Kidney (tissue), 14 donors: ENCODE results near the gene DNAH17. TPM values are rescaled to one million over a fixed set of nuclear protein-coding genes. Genes with fewer than 3 reads are reported as not detected.

Source experiments
- DNase-seq, 5 donors: peaks; one replicate each; pipeline ENCODE4 v3.0.0-alpha.2; 2013 to 2020
- FAIRE-seq: peaks from 2 replicates; lab custom pipeline; 2012; peaks lifted over from hg19 to GRCh38; lab: Jason Lieb, UNC
- H3K27ac ChIP-seq, 2 donors: one replicate each; pipeline ENCODE4 v1.7.0; 2013; ENCODE audit warnings: low read depth in 2 of 2, low read length in 2 of 2, inconsistent platforms in 1 of 2
- H3K27me3 ChIP-seq: one replicate; pipeline ENCODE4 v1.7.1; 2013; ENCODE audit warnings: low read length, inconsistent platforms; ENCODE audit not compliant: control insufficient read depth, insufficient read depth
- H3K36me3 ChIP-seq, 3 donors: one replicate each; pipeline versions ENCODE4 v1.7.0 to v1.7.1; 2013; ENCODE audit warnings: low read length in 3 of 3, control low read depth in 1 of 3, inconsistent platforms in 1 of 3; ENCODE audit not compliant: insufficient read depth in 3 of 3, control insufficient read depth in 2 of 3
- H3K4me1 ChIP-seq, 3 donors: one replicate each; pipeline versions ENCODE4 v1.7.0 to v1.7.1; 2013; ENCODE audit warnings: low read length in 3 of 3, inconsistent platforms in 1 of 3, low read depth in 1 of 3; ENCODE audit not compliant: control insufficient read depth in 2 of 3, insufficient read depth in 2 of 3
- H3K4me3 ChIP-seq, 3 donors: one replicate each; pipeline versions ENCODE4 v1.7.0 to v1.8.1; 2013; ENCODE audit warnings: low read length in 3 of 3, control low read depth in 1 of 3, inconsistent platforms in 1 of 3
- H3K9ac ChIP-seq, 3 donors: one replicate each; pipeline versions ENCODE4 v1.7.0 to v1.7.1; 2013; ENCODE audit warnings: low read length in 3 of 3, control low read depth in 1 of 3, inconsistent platforms in 1 of 3
- H3K9me3 ChIP-seq, 3 donors: one replicate each; pipeline versions ENCODE4 v1.7.0 to v1.7.1; 2013; ENCODE audit warnings: low read length in 3 of 3, control low read depth in 1 of 3, inconsistent platforms in 1 of 3; ENCODE audit not compliant: control insufficient read depth in 2 of 3, insufficient read depth in 1 of 3
- CTCF ChIP-seq: IDR thresholded peaks from 3 replicates; pipeline ENCODE4 v1.5.1; 2012; ENCODE audit warnings: mild to moderate bottlenecking, moderate library complexity, borderline replicate concordance; ENCODE audit not compliant: insufficient read depth; ENCODE audit errors: extremely low read depth
- intact Hi-C: fragments of 100-400 bp; cut with DNase I; formaldehyde crosslinking; loops from one replicate; pipeline ENCODE4 v1.11.1; 2022
- polyA plus RNA-seq: library from polyadenylated mRNA; stranded (reverse); fragments of 350-450 nt; fragmentation: Illumina TruSeq; extraction: RNeasy Lipid Tissue Mini Kit (QIAGEN cat#74804); gene quantifications from one replicate; pipeline ENCODE4 v1.2.3, GENCODE V29; 2014; ENCODE audit warnings: low read depth, low replicate concordance; ENCODE audit not compliant: insufficient read depth
- total RNA-seq: library from RNA; stranded (reverse); fragmentation: NEBNext Ultra II Directional; extraction: Animal tissue kit (Norgen Biotek cat#: 25700); gene quantifications from one replicate; pipeline ENCODE4 v1.2.1, GENCODE V29; 2021
- donor health status: control.
- donor health status: control.
- donor health status: control.
- donor health status: control.
- donor health status: control.
- donor health status: DM: yes; HTN: yes; CAD: no.
- donor health status: Normal renal cell carcinoma (clear cell type).

The DNAH17 gene
- total and polyA plus RNA-seq, 2 donors from 2014 or later = 0.09 to 0.17 TPM

DNA sequence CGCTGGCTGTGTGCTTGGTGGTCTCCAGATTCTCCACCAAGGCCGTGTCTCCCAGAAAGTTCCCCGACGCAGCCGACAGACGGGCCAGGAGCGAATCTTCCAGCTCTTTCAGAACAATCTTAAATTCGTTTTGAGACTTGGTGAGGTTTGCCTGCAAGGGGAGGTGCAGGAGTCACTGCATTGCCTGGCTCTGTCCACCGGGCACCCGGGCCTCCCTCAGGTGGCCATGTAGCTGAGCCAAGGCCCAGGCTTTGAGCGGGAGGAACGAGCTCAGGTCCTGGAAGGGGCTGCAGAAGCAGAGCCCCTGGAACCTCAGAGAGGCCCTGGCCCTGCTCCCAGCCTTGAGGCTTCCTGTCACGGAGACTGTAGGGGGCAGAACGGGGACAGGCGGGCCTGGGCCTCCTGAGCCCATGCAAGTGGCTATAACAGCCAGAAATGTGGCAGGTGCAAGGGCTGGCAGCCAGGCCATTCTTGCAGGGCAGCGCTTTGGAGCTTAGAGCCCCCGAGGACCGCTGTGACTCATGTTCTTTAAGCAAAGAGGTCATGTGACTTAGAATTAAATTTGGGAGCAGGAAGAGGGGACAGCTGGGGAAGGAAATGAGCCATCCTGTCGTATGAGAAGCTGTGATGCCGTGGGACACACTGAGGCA, 126.4 kb downstream of the DNAH17 start:
- DNase-seq (no peak), FAIRE-seq (no peak)
- H3K27ac ChIP-seq = no peak overlapping the region
- no peaks in the 10 kb centered on the region for H3K4me1 ChIP-seq
- intact Hi-C loops = no loop called here
- no peak for TF ChIP-seq CTCF
- H3K27me3 ChIP-seq = no peaks in the 10 kb centered on the region
- no peak overlapping the region for H3K9ac ChIP-seq
- H3K9me3 ChIP-seq = no peaks in the 10 kb centered on the region
- no peaks in the 10 kb centered on the region for H3K36me3 ChIP-seq
- no peak overlapping the region for H3K4me3 ChIP-seq

DNA sequence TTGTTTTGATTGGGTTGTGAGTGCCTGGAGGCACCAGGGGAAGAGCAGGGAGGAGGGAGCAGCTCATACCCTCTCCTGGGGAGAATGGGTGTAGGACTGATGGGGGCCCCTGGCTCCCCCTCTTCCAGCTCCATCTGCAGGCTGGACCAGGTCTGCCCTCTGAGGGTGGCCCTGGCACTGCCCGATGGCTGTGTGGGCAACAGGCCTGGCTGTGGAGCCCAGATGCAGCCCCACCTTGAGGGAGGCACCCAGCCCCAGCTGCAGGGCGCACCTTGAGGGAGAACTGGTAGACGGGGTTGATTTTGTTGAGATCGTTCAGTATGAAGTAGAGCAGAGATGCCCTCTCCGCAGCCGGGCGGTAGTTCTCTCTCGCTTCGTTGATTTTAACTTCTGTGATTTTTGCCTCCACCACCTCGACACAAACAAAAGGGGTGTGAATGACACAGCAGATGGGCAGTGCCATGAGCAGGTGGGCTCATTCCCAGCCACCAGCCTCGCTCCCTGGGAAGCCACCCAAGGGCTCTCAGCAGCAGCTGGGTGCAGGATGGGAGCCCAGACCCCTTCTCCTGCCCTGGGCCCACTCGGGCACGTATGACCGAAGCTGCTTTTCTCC, 127.1 kb downstream of the DNAH17 start:
- intact Hi-C loops = no loop called here
- H3K4me1 ChIP-seq = no peaks in the 10 kb centered on the region
- H3K4me3 ChIP-seq = no peak overlapping the region
- no peak for TF ChIP-seq CTCF
- DNase-seq (no peak), FAIRE-seq (no peak)
- no peaks in the 10 kb centered on the region for H3K36me3 ChIP-seq
- no peak overlapping the region for H3K27ac ChIP-seq
- no peak overlapping the region for H3K9ac ChIP-seq
- no peaks in the 10 kb centered on the region for H3K27me3 ChIP-seq
- no peaks in the 10 kb centered on the region for H3K9me3 ChIP-seq

DNA sequence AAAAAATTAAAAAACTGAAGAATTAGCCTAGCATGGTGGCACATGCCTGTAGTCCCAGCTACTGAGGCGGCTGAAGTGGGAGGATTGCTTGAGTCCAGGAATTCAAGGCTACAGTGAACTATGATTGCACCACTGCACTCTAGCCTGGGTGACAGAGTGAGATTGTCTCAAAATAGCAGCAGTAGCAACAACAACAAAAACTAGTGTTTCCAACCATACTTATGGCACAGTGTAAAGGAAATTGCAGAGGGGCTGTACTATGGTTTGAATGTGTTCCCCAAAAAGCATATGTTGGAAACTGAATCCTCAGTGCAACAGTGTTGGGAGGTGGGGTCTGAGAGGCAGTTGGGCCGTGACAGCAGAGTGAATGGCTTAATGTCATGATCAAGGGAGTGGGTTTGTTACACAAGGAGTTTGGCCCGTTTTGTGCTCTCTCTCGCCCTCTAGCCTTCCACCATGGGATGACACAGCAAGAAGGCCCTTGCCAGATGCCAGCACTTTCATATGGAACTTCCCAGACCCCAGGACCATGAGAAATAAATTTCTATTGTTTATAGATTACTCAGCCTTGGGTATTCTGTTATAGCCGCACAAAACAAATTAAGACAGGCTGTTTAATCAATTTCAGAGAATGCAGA, 128.7 kb downstream of the DNAH17 start:
- Histone ChIP-seq H3K27ac (no peak overlapping the region), H3K9me3 (no peaks in the 10 kb centered on the region), H3K9ac (no peak overlapping the region), H3K27me3 (no peaks in the 10 kb centered on the region), H3K36me3 (no peaks in the 10 kb centered on the region), H3K4me3 (no peak overlapping the region), H3K4me1 (no peaks in the 10 kb centered on the region)
- DNase-seq = no peak
- no peak for TF ChIP-seq CTCF
- FAIRE-seq = no peak
- intact Hi-C loops = no loop called here
